ENCODE data around the gene SNX24.

The SNX24 gene

DNA sequence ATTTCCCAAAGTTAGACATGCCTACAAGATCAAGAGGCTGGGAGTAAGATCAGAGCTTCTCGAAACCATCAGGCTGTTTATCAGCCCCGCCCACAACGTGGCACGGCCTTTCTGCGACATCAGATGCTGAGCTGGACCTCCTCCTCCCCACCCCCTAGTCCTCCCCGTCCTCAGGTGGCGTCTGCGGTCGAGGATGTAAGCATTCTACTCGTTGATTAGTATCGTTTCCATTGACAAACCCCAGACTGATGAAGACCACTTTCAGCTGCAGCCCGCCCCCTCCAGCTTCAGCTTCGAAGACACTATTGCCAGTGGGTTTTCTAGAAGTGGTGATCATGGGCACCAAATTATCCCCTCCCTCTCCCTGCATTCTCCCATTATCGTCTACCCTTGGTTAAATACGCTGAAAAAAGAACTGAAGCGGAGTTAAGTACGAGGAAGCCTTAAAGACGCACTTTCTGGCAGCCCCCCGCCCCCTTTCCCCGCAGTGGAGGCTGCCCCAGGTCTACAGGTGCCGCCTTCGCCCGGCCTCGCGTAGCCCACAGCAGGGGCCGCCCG is 190.0 kb downstream of the SNX24 start:
- DNase-seq, result peak; percentile 19 to 36

GRCh38 chr5:123035918-123036390 is 190.5 kb downstream of the SNX24 start:
- peak in 1 of 2 experiments; percentile 21 for DNase-seq

DNA sequence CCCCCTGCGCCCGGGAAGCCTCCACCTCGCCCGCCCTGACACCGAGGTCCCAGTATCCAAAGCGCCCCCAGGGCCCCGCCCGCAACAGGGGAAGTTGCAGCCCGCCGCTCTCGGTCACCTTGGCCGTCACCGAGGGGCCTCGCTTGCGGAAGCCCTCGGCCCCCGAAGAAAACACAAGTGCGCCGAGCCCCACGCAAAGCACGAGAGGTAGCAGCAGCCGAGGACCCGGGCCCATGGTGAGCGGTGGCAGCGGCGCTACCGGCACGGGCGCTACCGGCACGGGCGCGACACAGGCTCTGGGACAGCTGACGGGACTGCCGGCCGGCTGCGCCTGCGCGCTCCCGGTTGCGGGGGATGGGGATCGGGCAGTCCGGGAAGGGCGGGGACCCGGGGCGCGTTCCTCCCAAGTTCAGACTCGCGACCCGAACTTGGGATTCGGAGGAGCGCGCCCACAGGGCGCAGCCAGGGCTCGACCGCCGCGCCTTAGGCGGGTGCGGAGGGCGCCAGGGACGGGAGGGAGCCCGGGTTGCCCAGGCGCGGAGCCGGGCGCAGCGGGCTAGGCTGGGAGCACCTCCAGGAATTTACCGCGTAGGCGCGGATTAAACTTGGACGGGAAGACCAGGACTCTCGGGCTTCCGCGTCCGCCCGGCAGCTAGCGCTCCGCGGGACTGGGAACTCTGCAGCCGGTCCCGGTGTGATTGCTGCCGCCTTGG is 191.1 kb downstream of the SNX24 start, which contains the start of gene PPIC:
Gene PPIC (minus strand): TSS at position 335 of the 713 bp plus-strand sequence. CDS start 100 bp downstream, at position 235.
- DNase-seq, result peak; percentile 14 to 44

GRCh38 chr5:123037104-123037418 is 191.6 kb downstream of the SNX24 start:
- no peak for DNase-seq

DNA sequence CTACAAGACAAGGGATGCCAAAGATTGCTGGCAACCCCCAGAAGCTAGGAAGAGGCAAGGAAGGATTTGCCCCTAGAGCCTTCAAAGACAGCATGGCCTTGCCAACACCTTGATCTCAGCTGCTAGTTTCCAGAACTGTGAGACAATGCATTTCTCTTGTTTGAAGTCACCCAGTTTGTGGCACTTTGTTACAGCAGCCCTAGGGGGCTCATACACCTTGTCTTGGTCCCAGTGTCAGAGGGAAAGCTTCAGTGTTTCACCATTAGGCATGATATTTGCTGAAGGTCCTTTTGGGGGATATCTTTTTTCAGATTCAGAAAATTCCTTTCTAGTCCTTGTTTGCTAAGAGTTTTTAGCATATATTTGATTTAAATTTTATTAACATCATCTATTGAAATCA is 194.3 kb downstream of the SNX24 start:
- no peak for DNase-seq

DNA sequence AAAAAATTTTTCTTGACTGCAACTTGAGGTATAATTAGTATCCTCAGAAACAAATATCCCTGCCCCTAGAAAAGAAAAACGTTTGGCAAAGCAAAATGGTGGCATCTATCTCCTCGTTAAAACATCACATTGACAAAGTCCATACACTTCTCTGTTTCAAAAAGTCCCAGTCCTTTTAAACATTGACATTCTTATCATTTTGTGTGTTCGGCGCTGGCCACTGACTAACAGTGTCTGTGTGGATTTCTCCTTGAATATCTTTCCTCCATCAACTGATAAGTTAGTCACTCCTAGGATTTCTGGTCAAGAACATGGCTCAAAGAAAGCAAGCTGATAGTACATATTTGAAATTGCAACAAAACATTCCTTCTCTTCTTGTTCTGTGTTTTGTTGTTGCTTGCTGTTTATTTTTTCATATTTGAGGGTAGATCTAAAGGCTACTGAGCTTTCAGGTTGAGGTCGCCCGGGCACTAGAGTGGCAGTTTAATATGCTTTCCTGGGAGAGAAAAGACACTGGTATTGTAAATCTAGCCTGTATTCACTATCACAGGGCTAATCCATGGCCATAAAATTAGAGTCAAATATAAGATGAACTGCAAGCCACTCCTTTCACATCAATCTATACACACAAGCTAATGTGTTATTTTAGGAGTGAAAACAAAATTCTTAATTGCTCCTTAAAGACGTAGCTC is 199.7 kb downstream of the SNX24 start:
- DNase-seq, result no peak

- DNase-seq, result no peak
Measured at GRCh38 chr5:123046222-123046621, 200.8 kb downstream of the SNX24 start.

GRCh38 chr5:123047706-123048105 is 202.3 kb downstream of the SNX24 start:
- no peak for DNase-seq

DNA sequence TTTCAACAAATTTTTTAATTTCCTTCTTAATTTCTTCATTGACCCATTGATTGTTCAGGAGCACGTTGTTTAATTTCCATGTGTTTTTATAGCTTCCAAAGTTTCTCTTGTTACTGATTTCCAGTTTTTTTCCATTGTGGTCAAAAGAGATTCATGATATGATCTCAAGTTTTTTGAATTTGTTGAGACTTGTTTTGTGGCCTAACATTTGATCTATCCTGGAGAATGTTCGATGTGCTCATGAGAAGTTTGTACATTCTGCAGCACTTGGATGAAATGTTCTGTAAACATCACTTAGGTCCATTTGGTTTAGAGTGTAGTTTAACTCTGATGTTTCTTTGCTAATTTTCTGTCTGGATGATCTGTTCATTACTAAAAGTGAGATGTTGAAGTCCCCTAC is 205.8 kb downstream of the SNX24 start:
- no peak for DNase-seq
